ENCODE data around the gene EXOC4.

GRCh38 chr7:133629701-133630100, 376.8 kb downstream of the EXOC4 start:
- TF ChIP-seq CTCF (IDR thresholded peaks at IDR 0.05) (no peak), POLR2A (IDR thresholded peaks at IDR 0.05) (no peak)
